ENCODE data around the gene UVSSA.

Gene UVSSA

DNA sequence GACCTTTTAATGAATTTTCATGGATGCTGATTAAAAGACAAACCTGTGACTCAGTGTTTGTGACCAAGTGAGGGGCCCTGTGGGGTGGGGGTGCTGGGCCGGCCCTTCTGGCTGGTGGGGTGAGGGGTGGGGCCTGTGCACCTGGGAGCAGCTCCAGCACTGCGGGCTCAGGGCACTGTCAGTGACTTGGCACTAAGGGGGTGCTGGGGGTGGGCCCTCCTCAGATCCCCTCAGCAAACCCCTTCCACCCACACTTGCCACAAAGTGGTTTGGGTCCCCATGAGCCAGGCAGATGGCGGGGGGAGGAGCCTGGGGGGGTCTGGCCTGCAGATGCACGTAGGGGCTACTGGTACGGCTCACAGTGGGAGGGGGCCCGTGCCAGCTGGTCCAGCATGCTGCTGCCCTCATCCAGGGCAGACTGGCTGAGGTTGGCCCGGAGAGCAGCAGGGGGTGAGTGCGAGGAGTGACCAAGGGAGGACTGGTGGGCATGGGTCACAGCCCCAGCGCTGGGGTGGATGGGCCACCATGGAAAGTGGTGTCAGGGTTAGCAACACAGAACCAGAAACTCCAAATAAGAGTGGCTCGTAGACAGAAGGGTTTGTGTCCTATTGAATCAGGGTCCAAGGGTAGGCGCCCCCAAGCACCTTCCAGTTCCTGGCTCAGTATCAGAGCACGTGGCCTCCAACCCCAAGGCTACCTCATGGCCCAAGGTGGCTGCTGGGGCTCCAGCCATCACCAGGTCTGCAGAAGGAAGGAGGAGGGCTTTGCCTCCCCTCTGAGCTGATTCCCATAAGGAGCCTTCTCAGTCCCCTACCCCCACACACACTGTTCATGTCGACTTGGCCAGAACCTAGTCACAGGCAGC lies 49.2 kb downstream of the UVSSA start:
- DNase-seq (ENCODE audit: low spot score), result no peak

GRCh38 chr4:1396806-1397455 lies 49.9 kb downstream of the UVSSA start:
- DNase-seq (ENCODE audit: low spot score), result no peak

- DNase-seq (ENCODE audit: low spot score), result no peak
These were observed 51.9 kb downstream of the UVSSA start for GRCh38 chr4:1398681-1399507.

- no peak for DNase-seq (ENCODE audit: low spot score)
These were observed 52.6 kb downstream of the UVSSA start for GRCh38 chr4:1399508-1400190.

DNA sequence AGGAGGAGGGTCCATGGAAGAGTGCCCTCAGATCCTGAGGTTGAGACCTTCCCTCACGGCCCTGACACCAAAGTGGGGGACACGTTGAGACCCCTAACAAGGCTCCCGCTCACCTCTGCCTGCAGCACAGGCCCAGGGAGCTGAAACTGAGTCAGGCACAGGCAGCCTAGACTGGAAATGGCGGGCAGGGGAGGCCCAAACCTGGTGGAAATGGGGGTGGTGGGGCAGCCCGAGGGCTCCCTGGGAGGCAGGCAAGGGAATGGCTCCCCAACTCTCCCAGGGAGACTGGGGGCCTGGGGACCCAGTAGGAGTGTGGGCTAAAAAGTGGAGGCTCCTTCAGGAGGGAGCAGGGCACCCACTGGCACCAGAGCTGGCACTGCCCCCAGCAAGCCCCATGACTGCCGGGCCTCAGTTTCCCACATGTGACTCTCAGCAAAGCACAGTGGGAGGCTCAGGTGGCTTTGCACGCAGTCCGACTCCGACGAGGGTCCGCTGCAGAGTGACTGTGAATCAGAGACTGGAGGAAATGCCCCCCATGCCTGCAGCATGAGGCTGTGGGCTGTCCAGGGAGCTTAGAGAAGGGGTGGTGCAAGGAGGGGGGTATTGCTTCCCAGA lies 53.3 kb downstream of the UVSSA start:
- no peak for DNase-seq (ENCODE audit: low spot score)

- no peak for DNase-seq (ENCODE audit: low spot score)
These were observed 53.9 kb downstream of the UVSSA start for GRCh38 chr4:1400831-1401408.

DNA sequence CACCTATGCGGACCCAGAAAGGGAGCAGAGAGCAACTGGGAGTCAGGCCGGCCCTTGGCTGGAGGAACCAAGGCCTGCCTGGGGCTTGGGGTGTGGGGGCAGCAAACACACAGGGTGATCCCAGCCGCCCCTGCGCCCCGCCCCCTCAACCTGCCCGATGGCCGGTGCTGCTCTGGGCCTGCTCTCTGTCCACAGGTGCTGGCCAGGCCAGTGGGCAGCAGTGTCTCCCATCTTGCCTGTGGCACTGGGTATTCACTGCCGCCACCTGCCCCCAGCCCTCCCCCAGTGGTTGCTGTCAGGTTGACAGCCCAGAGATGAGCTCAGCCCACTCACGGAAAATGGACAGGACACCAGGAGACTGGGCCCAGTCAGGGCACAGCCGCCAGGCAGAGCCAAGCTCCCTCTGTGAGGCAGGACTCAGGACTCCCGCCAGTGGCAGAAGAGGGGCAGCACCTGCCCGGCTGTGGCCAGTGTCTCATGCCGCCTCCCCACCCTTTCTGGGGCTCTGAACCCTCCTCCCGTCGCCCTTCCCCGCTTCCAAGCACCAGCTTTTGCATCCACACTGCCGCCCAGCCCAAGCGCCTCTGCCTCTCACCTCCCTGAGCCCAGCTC lies 54.5 kb downstream of the UVSSA start:
- no peak for DNase-seq (ENCODE audit: low spot score)

- no peak for DNase-seq (ENCODE audit: low spot score)
These were observed 55.1 kb downstream of the UVSSA start for GRCh38 chr4:1402021-1402515.

DNA sequence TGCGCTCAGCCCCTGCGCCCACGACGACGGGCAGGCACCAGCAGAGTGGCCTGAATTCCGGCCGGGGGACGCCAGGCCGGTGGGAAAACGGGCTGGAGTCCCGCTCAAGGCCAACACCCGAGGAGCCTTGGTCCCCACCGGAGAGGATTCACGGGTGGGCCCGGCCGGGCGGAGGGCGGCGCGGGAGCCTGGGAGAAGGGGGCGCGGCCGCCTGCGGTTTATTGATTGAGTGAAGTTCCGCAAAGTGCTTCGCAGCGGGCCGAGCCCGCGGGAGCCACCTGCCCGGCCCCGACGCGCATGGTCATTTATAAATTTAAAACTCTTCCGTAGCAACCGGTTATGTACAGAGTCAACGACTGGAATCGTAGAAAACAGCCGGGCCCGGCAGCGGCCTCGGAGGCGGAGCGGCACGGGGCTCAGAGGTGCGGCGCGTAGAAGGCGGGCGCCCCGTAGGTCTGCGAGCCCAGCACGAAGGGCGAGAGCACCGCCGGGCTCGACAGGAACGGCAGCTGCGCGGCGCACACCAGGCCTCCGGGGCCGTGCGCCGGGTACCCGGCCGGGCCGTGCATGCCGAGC lies 55.6 kb downstream of the UVSSA start:
- no peak for DNase-seq (ENCODE audit: low spot score)

DNA sequence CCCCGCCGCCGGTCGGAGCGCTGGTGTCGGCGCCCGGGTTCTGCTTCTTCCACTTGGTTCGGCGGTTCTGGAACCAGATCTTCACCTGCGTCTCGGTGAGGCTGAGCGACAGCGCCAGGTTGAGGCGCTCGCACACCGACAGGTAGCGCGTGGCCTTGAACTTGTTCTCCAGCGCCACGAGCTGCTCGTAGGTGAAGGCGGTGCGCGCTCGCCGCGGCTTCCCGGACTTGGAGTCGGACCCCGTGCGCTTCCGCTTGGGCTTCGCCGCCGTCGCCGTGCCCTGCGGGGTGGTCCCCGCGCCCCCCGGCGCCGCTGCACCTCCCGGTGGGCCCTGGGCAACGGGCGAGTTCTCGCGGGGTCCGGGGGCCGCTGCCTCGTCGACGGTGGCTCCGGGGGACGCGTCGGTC lies 56.2 kb downstream of the UVSSA start:
- no peak for DNase-seq (ENCODE audit: low spot score)

- no peak for DNase-seq (ENCODE audit: low spot score)
These were observed 56.9 kb downstream of the UVSSA start for GRCh38 chr4:1403591-1404572.

DNA sequence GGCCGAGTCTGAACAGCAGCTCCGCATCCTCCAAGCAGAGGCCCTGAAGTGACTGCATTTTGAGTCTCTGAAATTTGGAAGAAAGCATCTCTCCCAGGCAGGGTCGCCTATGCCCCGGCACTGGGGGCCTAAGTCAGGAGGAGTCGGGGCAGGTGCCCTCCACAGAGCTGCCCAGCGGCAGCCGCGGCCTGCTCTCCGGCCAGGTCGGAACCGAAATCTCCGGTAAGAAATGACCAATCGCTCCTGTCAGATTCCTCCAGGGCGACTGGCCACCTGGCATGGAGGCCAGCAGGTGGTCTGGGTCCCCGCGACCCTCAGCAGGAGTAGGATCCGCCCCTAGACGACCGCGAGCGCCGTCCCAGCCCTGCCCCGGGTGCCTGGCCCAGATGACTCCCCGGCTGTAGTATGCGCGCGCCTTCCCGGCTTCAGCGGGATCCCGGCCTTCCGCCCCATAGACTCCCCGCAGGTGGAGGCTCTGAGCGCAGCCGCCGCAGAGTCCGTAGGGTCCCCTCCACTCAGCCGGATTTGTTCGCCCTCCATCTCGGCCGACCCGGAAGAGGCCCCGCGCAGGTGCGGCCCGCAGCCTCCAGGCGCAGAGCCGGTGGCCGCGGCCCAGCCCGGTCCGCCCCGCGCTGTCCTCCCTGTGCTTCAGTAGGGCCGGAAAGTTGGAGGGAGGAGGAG lies 57.7 kb downstream of the UVSSA start:
- no peak for DNase-seq (ENCODE audit: low spot score)

DNA sequence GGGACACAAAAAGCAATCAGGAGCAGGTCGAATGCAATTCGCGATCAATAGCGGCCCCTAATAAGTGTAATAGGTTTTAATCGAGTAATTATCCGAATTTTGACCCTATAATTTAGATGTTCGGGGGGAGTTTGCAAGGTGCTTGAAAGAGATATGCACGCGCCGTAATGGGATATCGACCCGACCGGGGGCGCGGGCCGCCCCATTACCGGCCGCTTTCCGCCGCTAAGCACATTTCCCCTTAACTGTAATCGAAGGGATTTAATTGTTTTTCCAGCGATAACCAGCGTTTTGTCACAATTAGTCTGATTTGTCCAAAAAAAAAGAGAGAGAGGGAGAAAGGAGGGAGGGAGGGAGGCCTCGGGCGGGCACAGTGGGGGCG lies 58.2 kb downstream of the UVSSA start:
- DNase-seq (ENCODE audit: low spot score), result no peak

DNA sequence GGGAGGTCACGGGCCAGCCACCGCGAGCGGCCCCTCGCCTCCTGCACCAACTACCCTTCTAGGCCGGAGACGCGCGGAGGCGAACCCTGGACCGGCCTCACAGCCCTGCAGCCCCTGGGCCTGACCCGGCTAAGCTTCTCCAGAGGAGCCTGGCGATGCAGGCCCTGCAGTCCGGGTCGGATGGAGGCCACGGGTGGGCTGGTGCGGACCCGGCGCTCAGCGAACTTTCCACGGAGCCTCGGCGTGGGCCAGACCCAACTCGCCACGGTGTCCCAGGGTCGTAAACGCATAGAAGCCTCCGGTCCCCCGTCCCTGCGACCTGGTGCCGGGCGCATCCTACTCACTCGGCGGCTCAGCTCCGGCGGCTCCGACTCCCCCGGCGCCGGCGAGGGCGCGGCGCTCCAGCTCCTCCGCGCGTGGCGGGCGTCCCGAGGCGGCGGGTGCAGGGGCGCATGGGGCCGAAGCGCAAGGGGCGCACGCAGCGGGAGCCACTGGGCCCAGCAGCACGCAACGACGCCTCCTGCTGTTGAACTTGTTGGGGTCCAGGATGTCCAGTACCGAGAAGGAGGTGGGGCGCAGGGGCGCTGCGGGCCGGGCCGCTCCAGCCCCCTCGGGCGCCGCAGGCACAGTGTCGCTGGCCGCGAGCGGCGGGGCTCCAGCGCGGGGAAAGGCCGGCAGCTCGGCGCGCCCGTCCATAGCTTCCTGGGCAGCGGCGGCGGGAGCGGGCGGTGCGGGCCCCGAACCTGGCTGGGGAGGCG lies 58.8 kb downstream of the UVSSA start:
- no peak for DNase-seq (ENCODE audit: low spot score)

DNA sequence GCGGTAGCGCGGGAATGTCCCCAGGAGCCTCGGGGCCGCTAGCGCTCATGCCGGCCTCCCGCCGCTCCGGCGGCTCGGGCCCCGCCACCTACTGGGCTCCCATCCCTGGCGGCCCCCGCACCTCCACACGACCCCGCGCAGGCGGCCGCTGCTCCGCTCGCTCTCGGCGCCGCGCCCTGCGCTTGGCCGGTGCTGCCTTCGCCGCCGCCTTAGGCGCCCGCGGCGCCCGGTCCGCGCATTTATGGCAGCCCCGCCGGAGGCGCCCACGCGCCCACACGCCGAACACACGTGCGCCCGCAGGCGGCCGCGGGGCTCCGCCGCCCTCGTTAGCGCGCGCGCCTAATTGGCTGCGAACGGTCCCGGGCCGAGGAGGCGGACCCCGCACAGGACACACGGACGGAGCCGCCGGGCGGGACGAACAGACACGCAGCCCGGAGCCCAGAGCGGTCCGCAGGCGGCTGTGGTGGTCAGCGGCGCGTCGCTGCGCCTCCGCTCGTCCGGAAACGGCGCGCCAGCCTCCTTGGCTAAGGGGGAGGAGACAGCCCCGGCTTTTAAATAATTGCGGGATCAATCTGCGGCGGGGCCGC lies 59.5 kb downstream of the UVSSA start, which contains the start of gene NKX1-1:
Gene NKX1-1 (minus strand): TSS at position 49 of the 587 bp plus-strand sequence. CDS start 0 bp downstream, at position 49.
- DNase-seq (ENCODE audit: low spot score), result no peak

GRCh38 chr4:1406981-1407656 lies 60.1 kb downstream of the UVSSA start:
- DNase-seq (ENCODE audit: low spot score), result no peak
